Type B pancreatic cell (in vitro differentiated cells): ENCODE results near the gene GNB1L. TPM values are rescaled to one million over a fixed set of nuclear protein-coding genes. Genes with fewer than 3 reads are reported as not detected.

ENCODE experiments used
- DNase-seq: peaks from one replicate; pipeline ENCODE4 v3.0.0; 2021; ENCODE audit warnings: mixed read lengths; ENCODE audit not compliant: unreplicated experiment; ENCODE audit errors: extremely low spot score
- H3K27ac Mint-ChIP-seq: 2 replicates; pipeline ENCODE4 v1.8.0; 2021; ENCODE audit warnings: mild to moderate bottlenecking, mixed read lengths
- H3K27me3 Mint-ChIP-seq: 2 replicates; pipeline ENCODE4 v1.8.0; 2021; ENCODE audit warnings: mixed read lengths
- H3K36me3 Mint-ChIP-seq: 2 replicates; pipeline ENCODE4 v1.8.0; 2021; ENCODE audit warnings: mixed read lengths
- H3K4me1 Mint-ChIP-seq: one replicate; pipeline ENCODE4 v1.8.0; 2021; ENCODE audit warnings: mixed read lengths; ENCODE audit not compliant: unreplicated experiment
- H3K4me3 Mint-ChIP-seq: 2 replicates; pipeline ENCODE4 v1.8.0; 2021; ENCODE audit warnings: mild to moderate bottlenecking, mixed read lengths
- H3K9me3 Mint-ChIP-seq: 2 replicates; pipeline ENCODE4 v1.8.0; 2021; ENCODE audit warnings: mixed read lengths
- CTCF ChIP-seq: fragments of 200-600 bp; sonication (generic); conservative IDR thresholded peaks from 2 replicates; pipeline ENCODE4 v1.5.0; 2021; ENCODE audit warnings: antibody characterized with exemption, mild to moderate bottlenecking
- total RNA-seq: library from RNA; stranded (reverse); gene quantifications from 2 replicates; pipeline ENCODE4 v1.2.1, GENCODE V29; 2021; ENCODE audit warnings: low replicate concordance

GNB1L gene
- total RNA-seq, 1 donor from 2014 or later, result 7.7 TPM

GRCh38 chr22:19882446-19883381 lies 28.0 kb upstream of the GNB1L start:
- no peak overlapping the region for H3K4me3 Mint-ChIP-seq
- H3K36me3 Mint-ChIP-seq, result peaks cover 3% of the 10 kb centered on the region
- peaks cover 30% of the 10 kb centered on the region for H3K4me1 Mint-ChIP-seq
- peak overlapping the region; percentile 95 for H3K27ac Mint-ChIP-seq
- no peak for TF ChIP-seq CTCF
- no peaks in the 10 kb centered on the region for H3K9me3 Mint-ChIP-seq
- DNase-seq, result no peak
- peaks cover 4% of the 10 kb centered on the region for H3K27me3 Mint-ChIP-seq

- Mint-ChIP-seq H3K27me3 (peaks cover 4% of the 10 kb centered on the region), H3K9me3 (no peaks in the 10 kb centered on the region), H3K4me3 (peak overlapping the region; percentile 80), H3K4me1 (peaks cover 25% of the 10 kb centered on the region), H3K27ac (peak overlapping the region; percentile 95), H3K36me3 (peaks cover 3% of the 10 kb centered on the region)
- TF ChIP-seq CTCF, result no peak
- peak; percentile 81 for DNase-seq
Observed at GRCh38 chr22:19880786-19881569, 26.3 kb upstream of the GNB1L start.

- H3K4me3 Mint-ChIP-seq, result no peak overlapping the region
- no peaks in the 10 kb centered on the region for H3K9me3 Mint-ChIP-seq
- H3K4me1 Mint-ChIP-seq, result peaks cover 21% of the 10 kb centered on the region
- peaks cover 3% of the 10 kb centered on the region for H3K36me3 Mint-ChIP-seq
- peaks cover 4% of the 10 kb centered on the region for H3K27me3 Mint-ChIP-seq
- peak; percentile 67 for DNase-seq
- TF ChIP-seq CTCF, result no peak
- peak overlapping the region; percentile 39 for H3K27ac Mint-ChIP-seq
Observed at GRCh38 chr22:19879992-19880785, 25.5 kb upstream of the GNB1L start.

- peaks cover 4% of the 10 kb centered on the region for H3K27me3 Mint-ChIP-seq
- H3K27ac Mint-ChIP-seq, result no peak overlapping the region
- no peak overlapping the region for H3K4me3 Mint-ChIP-seq
- H3K4me1 Mint-ChIP-seq, result peaks cover 21% of the 10 kb centered on the region
- H3K9me3 Mint-ChIP-seq, result no peaks in the 10 kb centered on the region
- no peak for DNase-seq
- peaks cover 3% of the 10 kb centered on the region for H3K36me3 Mint-ChIP-seq
- no peak for TF ChIP-seq CTCF
Observed at GRCh38 chr22:19879643-19879991, 24.9 kb upstream of the GNB1L start.

GRCh38 chr22:19879246-19879570 lies 24.5 kb upstream of the GNB1L start:
- no peaks in the 10 kb centered on the region for H3K9me3 Mint-ChIP-seq
- DNase-seq, result peak; percentile 61
- peaks cover 3% of the 10 kb centered on the region for H3K36me3 Mint-ChIP-seq
- H3K27ac Mint-ChIP-seq, result peak overlapping the region; percentile 51
- peaks cover 4% of the 10 kb centered on the region for H3K27me3 Mint-ChIP-seq
- peaks cover 21% of the 10 kb centered on the region for H3K4me1 Mint-ChIP-seq
- H3K4me3 Mint-ChIP-seq, result no peak overlapping the region
- TF ChIP-seq CTCF, result no peak
